Loucy (cell line): ENCODE measurements around the gene HSD17B14.
"Not testable (repeated sequence)": the region's sequence is repeated elsewhere in the genome, so short reads cannot be mapped to it uniquely, and the experiment has no call there.

Experiments used
- H2AFZ ChIP-seq: fragments of 200-600 bp; sonication (generic); 2 replicates; pipeline ENCODE4 v1.6.0; 2016; ENCODE audit warnings: antibody characterized with exemption, mild to moderate bottlenecking, low read length, moderate library complexity
- H3F3A ChIP-seq: fragments of 200-600 bp; 2 replicates; pipeline ENCODE4 v1.6.0; 2016; ENCODE audit warnings: antibody characterized with exemption, low read depth, mild to moderate bottlenecking
- H3K27me3 ChIP-seq: fragments of 200-600 bp; sonication (generic); 2 replicates; pipeline ENCODE4 v1.6.1; 2014; ENCODE audit warnings: low read length, mild to moderate bottlenecking; ENCODE audit not compliant: insufficient read depth, poor library complexity, severe bottlenecking
- H3K36me3 ChIP-seq: fragments of 200-600 bp; sonication (generic); 2 replicates; pipeline ENCODE4 v1.6.1; 2016; ENCODE audit warnings: low read length; ENCODE audit not compliant: insufficient read depth
- H3K4me1 ChIP-seq: fragments of 200-600 bp; sonication (generic); 2 replicates; pipeline ENCODE4 v1.5.1; 2014; ENCODE audit warnings: low read length, mild to moderate bottlenecking; ENCODE audit not compliant: insufficient read depth, poor library complexity, severe bottlenecking
- H3K4me2 ChIP-seq: fragments of 200-600 bp; sonication (generic); 2 replicates; pipeline ENCODE4 v1.6.0; 2014; ENCODE audit warnings: antibody characterized with exemption, low read length, low read depth, mild to moderate bottlenecking; ENCODE audit not compliant: poor library complexity, severe bottlenecking
- H3K4me3 ChIP-seq: fragments of 200-600 bp; sonication (generic); 2 replicates; pipeline ENCODE4 v1.5.1; 2014; ENCODE audit warnings: low read length, mild to moderate bottlenecking, mixed read lengths; ENCODE audit not compliant: poor library complexity, severe bottlenecking
- H3K79me2 ChIP-seq: fragments of 200-600 bp; sonication (generic); 2 replicates; pipeline ENCODE4 v1.6.1; 2014; ENCODE audit warnings: low read length; ENCODE audit not compliant: insufficient read depth
- H3K9ac ChIP-seq: fragments of 200-600 bp; sonication (generic); 2 replicates; pipeline ENCODE4 v1.6.0; 2014; ENCODE audit warnings: mild to moderate bottlenecking, low read depth, low read length, moderate library complexity; ENCODE audit not compliant: poor library complexity, severe bottlenecking
- H3K9me2 ChIP-seq: fragments of 200-600 bp; sonication (generic); replicated peaks from 2 replicates; pipeline ENCODE4 v1.6.1; 2016; ENCODE audit warnings: low read depth, low read length, mixed read lengths
- H3K9me3 ChIP-seq: fragments of 200-600 bp; sonication (generic); 2 replicates; pipeline ENCODE4 v1.6.1; 2014; ENCODE audit warnings: mild to moderate bottlenecking, antibody characterized with exemption, low read length, low read depth; ENCODE audit not compliant: insufficient read depth
- H4K20me1 ChIP-seq: fragments of 200-600 bp; sonication (generic); 2 replicates; pipeline ENCODE4 v1.6.0; 2014; ENCODE audit warnings: antibody characterized with exemption, low read length, mild to moderate bottlenecking; ENCODE audit not compliant: insufficient read depth, poor library complexity, severe bottlenecking
- CTCF ChIP-seq: fragments of 200-600 bp; sonication (generic); conservative IDR thresholded peaks from 2 replicates; pipeline ENCODE4 v1.5.1; 2014; ENCODE audit warnings: mild to moderate bottlenecking, antibody characterized with exemption, low read length
- EZH2phosphoT487 ChIP-seq: fragments of 200-600 bp; IDR thresholded peaks from 2 replicates; pipeline ENCODE4 v1.6.1; 2018; ENCODE audit warnings: antibody characterized with exemption, mild to moderate bottlenecking, moderate library complexity, borderline replicate concordance

HSD17B14 gene

GRCh38 chr19:48793271-48793670 is 43.0 kb downstream of the HSD17B14 start:
- Histone ChIP-seq H3K4me1 (no peaks in the 10 kb centered on the region), H2AFZ (no peak overlapping the region), H3K9me2 (no peaks in the 10 kb centered on the region), H4K20me1 (no peaks in the 10 kb centered on the region), H3K79me2 (no peaks in the 10 kb centered on the region), H3K27me3 (no peaks in the 10 kb centered on the region), H3K4me2 (no peak overlapping the region), H3K9ac (no peak overlapping the region), H3F3A (no peaks in the 10 kb centered on the region), H3K9me3 (no peaks in the 10 kb centered on the region), H3K4me3 (no peak overlapping the region), H3K36me3 (no peaks in the 10 kb centered on the region)
- TF ChIP-seq CTCF = no peak
- TF ChIP-seq EZH2phosphoT487 = no peak

GRCh38 chr19:48787331-48787730 is 49.0 kb downstream of the HSD17B14 start:
- not testable (repeated sequence) for H3K9ac ChIP-seq, H3K4me3 ChIP-seq, H3K79me2 ChIP-seq, H3K4me2 ChIP-seq, H3K36me3 ChIP-seq, H3K27me3 ChIP-seq, H3K9me2 ChIP-seq, H4K20me1 ChIP-seq, H3K4me1 ChIP-seq, H3F3A ChIP-seq, H3K9me3 ChIP-seq, H2AFZ ChIP-seq

GRCh38 chr19:48786422-48786821 is 49.9 kb downstream of the HSD17B14 start:
- not testable (repeated sequence) for H2AFZ ChIP-seq, H3K79me2 ChIP-seq, H3K9ac ChIP-seq

GRCh38 chr19:48784527-48784926 is 51.8 kb downstream of the HSD17B14 start:
- no peaks in the 10 kb centered on the region for H3K27me3 ChIP-seq
- H3K9me3 ChIP-seq = no peaks in the 10 kb centered on the region
- no peaks in the 10 kb centered on the region for H3K79me2 ChIP-seq
- TF ChIP-seq EZH2phosphoT487 = no peak
- TF ChIP-seq CTCF = peak; percentile 26
- H3K9me2 ChIP-seq = no peaks in the 10 kb centered on the region
- no peak overlapping the region for H3K4me3 ChIP-seq
- no peaks in the 10 kb centered on the region for H3K36me3 ChIP-seq
- no peaks in the 10 kb centered on the region for H3F3A ChIP-seq
- H4K20me1 ChIP-seq = no peaks in the 10 kb centered on the region
- H3K4me1 ChIP-seq = no peaks in the 10 kb centered on the region
- H2AFZ ChIP-seq = 0 out of 2 replicates have a peak overlapping the region, but pooled peaks have one; percentile 9
- H3K9ac ChIP-seq = no peak overlapping the region
- H3K4me2 ChIP-seq = no peak overlapping the region

More at GRCh38 chr19:48786422-48786821, 49.9 kb downstream of the HSD17B14 start:
- not testable (repeated sequence) for H3K36me3 ChIP-seq, H4K20me1 ChIP-seq, H3K27me3 ChIP-seq, H3K9me2 ChIP-seq, H3K4me3 ChIP-seq, H3K4me2 ChIP-seq, H3K4me1 ChIP-seq, H3F3A ChIP-seq, H3K9me3 ChIP-seq
